ENCODE measurements around the gene PTS. TPM values are rescaled to one million over a fixed set of nuclear protein-coding genes. Genes with fewer than 3 reads are reported as not detected.

PTS gene
- total and polyA plus RNA-seq, 3 donors from 2014 or later, result 28.0 to 33.9 (median 30.1) TPM

- 74% methylated on average over 3 to 4 of the region's 4 CpGs for WGBS, 2 donors
- intact Hi-C loops (cut with DNase I; ENCODE audit: low total_unique reads), result loop anchor here (5.0 kb wide), 1 partner anchor 60 kb away; no protein-coding TSS in a partner anchor
- DNase-seq, result no peak
- H3K4me1 ChIP-seq, result peaks cover 3% of the 10 kb centered on the region
- TF ChIP-seq POLR2A (IDR thresholded peaks at IDR 0.05), result no peak
- TF ChIP-seq, protein P1, sequence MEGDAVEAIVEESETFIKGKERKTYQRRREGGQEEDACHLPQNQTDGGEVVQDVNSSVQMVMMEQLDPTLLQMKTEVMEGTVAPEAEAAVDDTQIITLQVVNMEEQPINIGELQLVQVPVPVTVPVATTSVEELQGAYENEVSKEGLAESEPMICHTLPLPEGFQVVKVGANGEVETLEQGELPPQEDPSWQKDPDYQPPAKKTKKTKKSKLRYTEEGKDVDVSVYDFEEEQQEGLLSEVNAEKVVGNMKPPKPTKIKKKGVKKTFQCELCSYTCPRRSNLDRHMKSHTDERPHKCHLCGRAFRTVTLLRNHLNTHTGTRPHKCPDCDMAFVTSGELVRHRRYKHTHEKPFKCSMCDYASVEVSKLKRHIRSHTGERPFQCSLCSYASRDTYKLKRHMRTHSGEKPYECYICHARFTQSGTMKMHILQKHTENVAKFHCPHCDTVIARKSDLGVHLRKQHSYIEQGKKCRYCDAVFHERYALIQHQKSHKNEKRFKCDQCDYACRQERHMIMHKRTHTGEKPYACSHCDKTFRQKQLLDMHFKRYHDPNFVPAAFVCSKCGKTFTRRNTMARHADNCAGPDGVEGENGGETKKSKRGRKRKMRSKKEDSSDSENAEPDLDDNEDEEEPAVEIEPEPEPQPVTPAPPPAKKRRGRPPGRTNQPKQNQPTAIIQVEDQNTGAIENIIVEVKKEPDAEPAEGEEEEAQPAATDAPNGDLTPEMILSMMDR (IDR thresholded peaks at IDR 0.05), result no peak
- H3K9me3 ChIP-seq, result no peaks in the 10 kb centered on the region
- H3K27me3 ChIP-seq, result no peaks in the 10 kb centered on the region
- no peak overlapping the region for H3K4me3 ChIP-seq
- H3K36me3 ChIP-seq (ENCODE audit: low read depth, missing control alignments), result no peaks in the 10 kb centered on the region
- no peak overlapping the region for H3K27ac ChIP-seq
Observed at GRCh38 chr11:112222303-112222702, 3.9 kb upstream of the PTS start.

- Histone ChIP-seq H3K9me3 (no peaks in the 10 kb centered on the region), H3K4me1 (peaks cover 7% of the 10 kb centered on the region), H3K27me3 (no peaks in the 10 kb centered on the region), H3K27ac (no peak overlapping the region), H3K4me3 (no peak overlapping the region), H3K36me3 (ENCODE audit: low read depth, missing control alignments) (no peaks in the 10 kb centered on the region)
- intact Hi-C loops (cut with DNase I; ENCODE audit: low total_unique reads), result loop anchor here (5.0 kb wide), 1 partner anchor 59 kb away; no protein-coding TSS in a partner anchor
- DNase-seq, result no peak
- WGBS, 2 donors, result 61 to 62% methylated on average over 1 of the region's 1 CpG
- TF ChIP-seq, protein P1 (IDR thresholded peaks at IDR 0.05), result no peak
- no peak for TF ChIP-seq POLR2A (IDR thresholded peaks at IDR 0.05)
Observed at GRCh38 chr11:112223121-112223520, 3.1 kb upstream of the PTS start.

DNA sequence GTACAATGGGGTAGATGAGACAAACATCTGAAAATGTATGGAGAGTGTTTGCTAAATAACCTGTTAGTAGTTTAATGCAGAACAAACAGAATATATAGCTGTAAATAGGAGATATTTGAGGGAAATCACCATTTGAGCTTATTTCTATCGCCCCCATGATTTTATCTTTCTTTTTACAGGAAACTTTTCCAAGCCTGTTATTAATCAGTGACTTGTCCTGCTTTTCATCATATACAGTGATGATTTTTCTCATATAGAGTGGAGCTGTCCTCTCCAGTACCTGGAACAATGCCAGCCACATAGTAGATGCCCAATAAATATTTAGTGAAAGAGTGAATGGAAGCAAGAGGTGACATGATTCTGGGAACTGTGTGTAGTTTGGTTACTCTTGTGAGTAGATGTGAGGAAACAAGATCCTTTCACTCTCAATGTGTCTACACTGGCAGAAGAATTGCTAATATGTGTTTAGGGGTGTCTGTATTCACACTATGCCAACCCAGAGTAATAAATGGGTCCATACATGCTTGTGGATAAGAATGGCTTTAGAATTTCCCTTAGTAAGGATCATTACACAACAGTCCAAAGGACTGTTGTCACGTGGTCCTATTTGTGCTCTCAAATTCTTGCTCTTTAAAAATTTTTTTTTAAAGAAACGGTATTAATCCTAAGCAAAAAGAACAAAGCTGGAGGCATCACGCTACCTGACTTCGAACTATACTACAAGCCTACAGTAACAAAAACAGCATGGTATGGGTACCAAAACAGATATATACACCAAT lies 2.3 kb upstream of the PTS start:
- peaks cover 7% of the 10 kb centered on the region for H3K4me1 ChIP-seq
- intact Hi-C loops (cut with DNase I; ENCODE audit: low total_unique reads), result loop anchor here (5.0 kb wide), 1 partner anchor 58 kb away; no protein-coding TSS in a partner anchor
- no peaks in the 10 kb centered on the region for H3K9me3 ChIP-seq
- TF ChIP-seq POLR2A (IDR thresholded peaks at IDR 0.05), result no peak
- TF ChIP-seq, protein P1 (IDR thresholded peaks at IDR 0.05), result no peak
- H3K27ac ChIP-seq, result no peak overlapping the region
- DNase-seq, result no peak
- H3K36me3 ChIP-seq (ENCODE audit: low read depth, missing control alignments), result no peaks in the 10 kb centered on the region
- WGBS, 2 donors, result 93 to 95% methylated on average over 5 of the region's 5 CpGs
- no peaks in the 10 kb centered on the region for H3K27me3 ChIP-seq
- H3K4me3 ChIP-seq, result no peak overlapping the region

DNA sequence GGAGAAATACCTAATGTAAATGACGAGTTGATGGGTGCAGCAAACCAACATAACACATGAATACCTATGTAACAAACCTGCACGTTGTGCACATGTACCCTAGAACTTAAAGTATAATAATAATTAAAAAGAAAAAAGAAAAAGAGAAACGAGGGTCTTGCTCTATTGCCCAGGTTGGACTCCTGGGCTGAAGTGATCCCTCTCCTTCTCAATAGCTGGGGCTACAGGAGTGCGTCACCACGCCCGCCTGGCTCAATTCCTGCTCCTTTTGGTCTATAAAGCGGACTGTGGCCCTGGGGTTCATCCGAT lies 521 bp upstream of the PTS start:
- Histone ChIP-seq H3K36me3 (ENCODE audit: low read depth, missing control alignments) (no peaks in the 10 kb centered on the region), H3K4me3 (peak overlapping the region; percentile 66 to 79), H3K27ac (peak overlapping the region; percentile 92 to 95), H3K4me1 (peaks cover 7% of the 10 kb centered on the region), H3K9me3 (no peaks in the 10 kb centered on the region), H3K27me3 (no peaks in the 10 kb centered on the region)
- DNase-seq, result no peak
- 12 to 17% methylated on average over 8 of the region's 8 CpGs for WGBS, 2 donors
- intact Hi-C loops (cut with DNase I; ENCODE audit: low total_unique reads), result no loop called here
- TF ChIP-seq, protein P1 (IDR thresholded peaks at IDR 0.05), result no peak
- TF ChIP-seq POLR2A (IDR thresholded peaks at IDR 0.05), result no peak
